ENCODE data around the gene CEP128.

DNA sequence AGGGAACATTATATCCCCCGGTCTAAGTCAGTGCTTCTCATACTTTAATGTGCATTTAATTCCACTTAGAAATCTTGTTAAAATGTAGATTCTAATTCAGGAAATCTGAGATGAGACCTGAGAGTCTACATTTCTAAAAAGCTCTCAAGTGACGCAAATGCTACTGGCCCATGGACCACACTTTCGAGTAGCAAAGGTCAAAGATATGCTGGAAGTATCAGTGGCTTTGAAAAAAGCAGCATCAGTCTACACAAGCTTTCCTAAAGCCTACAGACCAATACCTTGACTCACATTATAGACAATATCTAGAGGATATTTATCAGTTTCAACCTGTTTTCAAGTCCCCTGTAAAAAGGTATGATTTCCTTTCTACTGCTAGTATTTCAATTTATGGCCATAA is 248.6 kb downstream of the CEP128 start:
- TF ChIP-seq CTCF (IDR thresholded peaks at IDR 0.05 in 4 of 5, conservative IDR thresholded peaks at IDR 0.05 in 1 of 5) = no peak
- TF ChIP-seq POLR2A (IDR thresholded peaks at IDR 0.05) = no peak

Measured in gastrocnemius medialis (tissue), 4 donors.